Measurements from ENCODE around the gene DPCD.

GRCh38 chr10:101585841-101586240 lies 2.3 kb upstream of the DPCD start:
- TF ChIP-seq, protein P1, sequence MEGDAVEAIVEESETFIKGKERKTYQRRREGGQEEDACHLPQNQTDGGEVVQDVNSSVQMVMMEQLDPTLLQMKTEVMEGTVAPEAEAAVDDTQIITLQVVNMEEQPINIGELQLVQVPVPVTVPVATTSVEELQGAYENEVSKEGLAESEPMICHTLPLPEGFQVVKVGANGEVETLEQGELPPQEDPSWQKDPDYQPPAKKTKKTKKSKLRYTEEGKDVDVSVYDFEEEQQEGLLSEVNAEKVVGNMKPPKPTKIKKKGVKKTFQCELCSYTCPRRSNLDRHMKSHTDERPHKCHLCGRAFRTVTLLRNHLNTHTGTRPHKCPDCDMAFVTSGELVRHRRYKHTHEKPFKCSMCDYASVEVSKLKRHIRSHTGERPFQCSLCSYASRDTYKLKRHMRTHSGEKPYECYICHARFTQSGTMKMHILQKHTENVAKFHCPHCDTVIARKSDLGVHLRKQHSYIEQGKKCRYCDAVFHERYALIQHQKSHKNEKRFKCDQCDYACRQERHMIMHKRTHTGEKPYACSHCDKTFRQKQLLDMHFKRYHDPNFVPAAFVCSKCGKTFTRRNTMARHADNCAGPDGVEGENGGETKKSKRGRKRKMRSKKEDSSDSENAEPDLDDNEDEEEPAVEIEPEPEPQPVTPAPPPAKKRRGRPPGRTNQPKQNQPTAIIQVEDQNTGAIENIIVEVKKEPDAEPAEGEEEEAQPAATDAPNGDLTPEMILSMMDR (IDR thresholded peaks at IDR 0.05; ENCODE audit: extremely low read depth in 1 of 2, insufficient read depth in 1 of 2, low read depth in 1 of 2, low read length in 2 of 2): no peak
- TF ChIP-seq POLR2AphosphoS5 (IDR thresholded peaks at IDR 0.05; ENCODE audit: insufficient read depth, low read depth, low read length) (no peak), EZH2 (IDR thresholded peaks at IDR 0.05; ENCODE audit: borderline replicate concordance, low read depth, low read length, severe bottlenecking) (no peak), POLR2A (IDR thresholded peaks at IDR 0.05; ENCODE audit: low read depth, low read length) (no peak), MAX (IDR thresholded peaks at IDR 0.05; ENCODE audit: insufficient read depth, insufficient read length) (no peak)

All from endothelial cell of umbilical vein (primary cell).